HUES6 (cell line): ENCODE results near the gene SCN9A.
"Not testable (repeated sequence)": the region's sequence is repeated elsewhere in the genome, so short reads cannot be mapped to it uniquely, and the experiment has no call there.

ENCODE experiments used
- H3K27ac ChIP-seq: 2 replicates; pipeline ENCODE4 v1.7.0; 2013; ENCODE audit warnings: low read depth, mild to moderate bottlenecking, low read length, inconsistent platforms
- H3K27me3 ChIP-seq: 2 replicates; pipeline ENCODE4 v1.6.1; 2013; ENCODE audit warnings: low read length; ENCODE audit not compliant: control insufficient read depth, insufficient read depth
- H3K36me3 ChIP-seq: 2 replicates; pipeline ENCODE4 v1.6.1; 2013; ENCODE audit warnings: low read length; ENCODE audit not compliant: control insufficient read depth, insufficient read depth
- H3K4me1 ChIP-seq: 2 replicates; pipeline ENCODE4 v1.6.1; 2013; ENCODE audit warnings: low read length; ENCODE audit not compliant: control insufficient read depth, insufficient read depth
- H3K4me3 ChIP-seq: 2 replicates; pipeline ENCODE4 v1.5.1; 2013; ENCODE audit warnings: low read depth, low read length
- H3K9ac ChIP-seq: one replicate; pipeline ENCODE4 v1.6.1; 2013; ENCODE audit warnings: mild to moderate bottlenecking, low read length
- H3K9me3 ChIP-seq: 2 replicates; pipeline ENCODE4 v1.6.1; 2013; ENCODE audit warnings: low read depth, low read length; ENCODE audit not compliant: control insufficient read depth, insufficient read depth

SCN9A gene

GRCh38 chr2:166375736-166376487 lies at the start of gene SCN9A:
TSS of gene SCN9A (minus strand) at chr2:166375944. CDS start at chr2:166311756, 64,188 bp downstream.
- Histone ChIP-seq H3K27me3 (peaks cover 25% of the 10 kb centered on the region), H3K36me3 (no peaks in the 10 kb centered on the region), H3K9ac (no peak within 1 kb of the TSS), H3K27ac (no peak within 1 kb of the TSS), H3K4me3 (peak within 1 kb of the TSS; percentile 94), H3K9me3 (no peaks in the 10 kb centered on the region), H3K4me1 (peaks cover 19% of the 10 kb centered on the region)

- no peak overlapping the region for H3K9ac ChIP-seq
- no peak overlapping the region for H3K4me3 ChIP-seq
- H3K27ac ChIP-seq = no peak overlapping the region
- H3K36me3 ChIP-seq = no peaks in the 10 kb centered on the region
- H3K9me3 ChIP-seq = no peaks in the 10 kb centered on the region
- H3K4me1 ChIP-seq = no peaks in the 10 kb centered on the region
- H3K27me3 ChIP-seq = no peaks in the 10 kb centered on the region
Observed at GRCh38 chr2:166424841-166425240, 49.1 kb upstream of the SCN9A start.

- Histone ChIP-seq H3K36me3 (no peaks in the 10 kb centered on the region), H3K9ac (no peak overlapping the region), H3K9me3 (no peaks in the 10 kb centered on the region), H3K27ac (no peak overlapping the region), H3K4me3 (no peak overlapping the region), H3K27me3 (no peaks in the 10 kb centered on the region), H3K4me1 (no peaks in the 10 kb centered on the region)
Observed at GRCh38 chr2:166419616-166419934, 43.8 kb upstream of the SCN9A start.

GRCh38 chr2:166418853-166419615 lies 43.3 kb upstream of the SCN9A start:
- H3K9ac ChIP-seq = no peak overlapping the region
- no peaks in the 10 kb centered on the region for H3K4me1 ChIP-seq
- no peaks in the 10 kb centered on the region for H3K36me3 ChIP-seq
- no peak overlapping the region for H3K27ac ChIP-seq
- H3K4me3 ChIP-seq = no peak overlapping the region
- no peaks in the 10 kb centered on the region for H3K9me3 ChIP-seq
- H3K27me3 ChIP-seq = no peaks in the 10 kb centered on the region

GRCh38 chr2:166417669-166418068 lies 41.9 kb upstream of the SCN9A start:
- Histone ChIP-seq H3K36me3 (no peaks in the 10 kb centered on the region), H3K9me3 (no peaks in the 10 kb centered on the region), H3K27ac (no peak overlapping the region), H3K4me1 (no peaks in the 10 kb centered on the region), H3K27me3 (no peaks in the 10 kb centered on the region), H3K9ac (no peak overlapping the region), H3K4me3 (no peak overlapping the region)

GRCh38 chr2:166413255-166413654 lies 37.5 kb upstream of the SCN9A start:
- Histone ChIP-seq H3K36me3 (no peaks in the 10 kb centered on the region), H3K9me3 (no peaks in the 10 kb centered on the region), H3K9ac (no peak overlapping the region), H3K27ac (no peak overlapping the region), H3K4me3 (no peak overlapping the region), H3K27me3 (no peaks in the 10 kb centered on the region), H3K4me1 (no peaks in the 10 kb centered on the region)

- H3K4me3 ChIP-seq = no peak overlapping the region
- H3K4me1 ChIP-seq = no peaks in the 10 kb centered on the region
- no peak overlapping the region for H3K9ac ChIP-seq
- H3K9me3 ChIP-seq = no peaks in the 10 kb centered on the region
- H3K27me3 ChIP-seq = no peaks in the 10 kb centered on the region
- no peak overlapping the region for H3K27ac ChIP-seq
- H3K36me3 ChIP-seq = no peaks in the 10 kb centered on the region
Observed at GRCh38 chr2:166411473-166412230, 35.9 kb upstream of the SCN9A start.

- no peaks in the 10 kb centered on the region for H3K9me3 ChIP-seq
- H3K27ac ChIP-seq = no peak overlapping the region
- no peak overlapping the region for H3K4me3 ChIP-seq
- H3K36me3 ChIP-seq = no peaks in the 10 kb centered on the region
- no peaks in the 10 kb centered on the region for H3K4me1 ChIP-seq
- H3K9ac ChIP-seq = no peak overlapping the region
- no peaks in the 10 kb centered on the region for H3K27me3 ChIP-seq
Observed at GRCh38 chr2:166410828-166411472, 35.2 kb upstream of the SCN9A start.

- H3K4me3 ChIP-seq, H3K9me3 ChIP-seq, H3K27ac ChIP-seq, H3K9ac ChIP-seq, H3K4me1 ChIP-seq, H3K36me3 ChIP-seq, H3K27me3 ChIP-seq: not testable (repeated sequence)
Observed at GRCh38 chr2:166407746-166408145, 32.0 kb upstream of the SCN9A start.

- H3K9ac ChIP-seq = no peak overlapping the region
Observed at GRCh38 chr2:166406374-166406773, 30.6 kb upstream of the SCN9A start.

GRCh38 chr2:166405569-166405926 lies 29.8 kb upstream of the SCN9A start:
- Histone ChIP-seq H3K4me3 (no peak overlapping the region), H3K4me1 (no peaks in the 10 kb centered on the region), H3K27me3 (no peaks in the 10 kb centered on the region), H3K27ac (no peak overlapping the region), H3K9ac (no peak overlapping the region), H3K36me3 (no peaks in the 10 kb centered on the region), H3K9me3 (no peaks in the 10 kb centered on the region)

More at GRCh38 chr2:166406374-166406773, 30.6 kb upstream of the SCN9A start:
- H3K9me3 ChIP-seq = no peaks in the 10 kb centered on the region
- H3K4me3 ChIP-seq = no peak overlapping the region
- no peaks in the 10 kb centered on the region for H3K36me3 ChIP-seq
- H3K27me3 ChIP-seq = no peaks in the 10 kb centered on the region
- H3K4me1 ChIP-seq = no peaks in the 10 kb centered on the region
- H3K27ac ChIP-seq = no peak overlapping the region
